ENCODE data around the gene MYLK4.

Gene MYLK4

GRCh38 chr6:2658788-2659187 lies 91.9 kb downstream of the MYLK4 start:
- no peak for ATAC-seq (replicated peaks)

GRCh38 chr6:2656460-2657079 lies 94.2 kb downstream of the MYLK4 start:
- H3K4me3 Mint-ChIP-seq = no peak overlapping the region
- H3K9me3 Mint-ChIP-seq = no peaks in the 10 kb centered on the region
- H3K4me1 Mint-ChIP-seq (ENCODE audit: low read depth in 2 of 2) = peaks cover 0 to 3% of the 10 kb centered on the region in 2 donors
- no peaks in the 10 kb centered on the region for H3K36me3 Mint-ChIP-seq (ENCODE audit: insufficient read depth)
- peaks cover 18 to 20% of the 10 kb centered on the region in 2 donors for H3K27me3 Mint-ChIP-seq
- DNase-seq (no peak), ATAC-seq (replicated peaks) (no peak)
- H3K27ac Mint-ChIP-seq = no peak overlapping the region

More at GRCh38 chr6:2658788-2659187, 91.9 kb downstream of the MYLK4 start:
- H3K4me3 Mint-ChIP-seq = no peak overlapping the region
- no peaks in the 10 kb centered on the region for H3K36me3 Mint-ChIP-seq (ENCODE audit: insufficient read depth)
- no peak overlapping the region for H3K27ac Mint-ChIP-seq
- peaks cover 1 to 14% of the 10 kb centered on the region in 2 donors for H3K27me3 Mint-ChIP-seq
- peaks cover 0 to 5% of the 10 kb centered on the region in 2 donors for H3K4me1 Mint-ChIP-seq (ENCODE audit: low read depth in 2 of 2)
- no peak for DNase-seq
- H3K9me3 Mint-ChIP-seq = no peaks in the 10 kb centered on the region

- Mint-ChIP-seq H3K27ac (no peak overlapping the region), H3K9me3 (no peaks in the 10 kb centered on the region), H3K27me3 (peaks cover 12 to 20% of the 10 kb centered on the region in 2 donors), H3K4me1 (ENCODE audit: low read depth in 2 of 2) (peaks cover 0 to 3% of the 10 kb centered on the region in 2 donors), H3K36me3 (ENCODE audit: insufficient read depth) (no peaks in the 10 kb centered on the region), H3K4me3 (no peak overlapping the region)
- ATAC-seq (replicated peaks) (no peak), DNase-seq (no peak)
Measured at GRCh38 chr6:2655844-2656433, 94.8 kb downstream of the MYLK4 start.

GRCh38 chr6:2653369-2654032 lies 97.2 kb downstream of the MYLK4 start:
- Mint-ChIP-seq H3K27ac (no peak overlapping the region), H3K9me3 (no peaks in the 10 kb centered on the region), H3K4me3 (no peak overlapping the region), H3K36me3 (ENCODE audit: insufficient read depth) (no peaks in the 10 kb centered on the region), H3K27me3 (peaks cover 20 to 24% of the 10 kb centered on the region in 2 donors), H3K4me1 (ENCODE audit: low read depth in 2 of 2) (no peaks in the 10 kb centered on the region)
- no peak for DNase-seq
- no peak for ATAC-seq (replicated peaks)

- Mint-ChIP-seq H3K27me3 (peaks cover 20 to 29% of the 10 kb centered on the region in 2 donors), H3K4me1 (ENCODE audit: low read depth in 2 of 2) (no peaks in the 10 kb centered on the region), H3K4me3 (no peak overlapping the region), H3K27ac (no peak overlapping the region), H3K36me3 (ENCODE audit: insufficient read depth) (no peaks in the 10 kb centered on the region), H3K9me3 (no peaks in the 10 kb centered on the region)
- DNase-seq = no peak
- no peak for ATAC-seq (replicated peaks)
Measured at GRCh38 chr6:2652611-2653010, 98.1 kb downstream of the MYLK4 start.

GRCh38 chr6:2651961-2652360 lies 98.8 kb downstream of the MYLK4 start:
- Mint-ChIP-seq H3K27ac (no peak overlapping the region), H3K4me1 (ENCODE audit: low read depth in 2 of 2) (no peaks in the 10 kb centered on the region)

GRCh38 chr6:2651536-2651935 lies 99.2 kb downstream of the MYLK4 start:
- Mint-ChIP-seq H3K27ac (no peak overlapping the region), H3K4me3 (no peak overlapping the region), H3K27me3 (peaks cover 26 to 39% of the 10 kb centered on the region in 2 donors), H3K9me3 (no peaks in the 10 kb centered on the region), H3K36me3 (ENCODE audit: insufficient read depth) (no peaks in the 10 kb centered on the region), H3K4me1 (ENCODE audit: low read depth in 2 of 2) (no peaks in the 10 kb centered on the region)
- ATAC-seq (replicated peaks) = no peak
- DNase-seq = no peak

More at GRCh38 chr6:2651961-2652360, 98.8 kb downstream of the MYLK4 start:
- no peak for DNase-seq
- Mint-ChIP-seq H3K36me3 (ENCODE audit: insufficient read depth) (no peaks in the 10 kb centered on the region), H3K4me3 (no peak overlapping the region), H3K27me3 (peaks cover 21 to 34% of the 10 kb centered on the region in 2 donors), H3K9me3 (no peaks in the 10 kb centered on the region)
- no peak for ATAC-seq (replicated peaks)

- Mint-ChIP-seq H3K9me3 (no peaks in the 10 kb centered on the region), H3K27ac (no peak overlapping the region), H3K4me3 (no peak overlapping the region), H3K27me3 (peaks cover 47 to 80% of the 10 kb centered on the region in 2 donors), H3K4me1 (ENCODE audit: low read depth in 2 of 2) (no peaks in the 10 kb centered on the region), H3K36me3 (ENCODE audit: insufficient read depth) (no peaks in the 10 kb centered on the region)
- ATAC-seq (replicated peaks) = no peak
- DNase-seq = no peak
Measured at GRCh38 chr6:2646346-2646745, 104.4 kb downstream of the MYLK4 start.

- peaks cover 68 to 93% of the 10 kb centered on the region in 2 donors for H3K27me3 Mint-ChIP-seq
- no peaks in the 10 kb centered on the region for H3K9me3 Mint-ChIP-seq
- no peak for ATAC-seq (replicated peaks)
- no peak overlapping the region for H3K4me3 Mint-ChIP-seq
- H3K27ac Mint-ChIP-seq = no peak overlapping the region
- DNase-seq = no peak
- H3K36me3 Mint-ChIP-seq (ENCODE audit: insufficient read depth) = no peaks in the 10 kb centered on the region
- no peaks in the 10 kb centered on the region for H3K4me1 Mint-ChIP-seq (ENCODE audit: low read depth in 2 of 2)
Measured at GRCh38 chr6:2643935-2644539, 106.7 kb downstream of the MYLK4 start.

GRCh38 chr6:2643130-2643529 lies 107.6 kb downstream of the MYLK4 start:
- ATAC-seq (replicated peaks) = no peak
- H3K27ac Mint-ChIP-seq = no peak overlapping the region
- H3K27me3 Mint-ChIP-seq = peaks cover 76 to 95% of the 10 kb centered on the region in 2 donors
- no peaks in the 10 kb centered on the region for H3K9me3 Mint-ChIP-seq
- no peaks in the 10 kb centered on the region for H3K4me1 Mint-ChIP-seq (ENCODE audit: low read depth in 2 of 2)
- no peak for DNase-seq
- no peak overlapping the region for H3K4me3 Mint-ChIP-seq
- H3K36me3 Mint-ChIP-seq (ENCODE audit: insufficient read depth) = no peaks in the 10 kb centered on the region

GRCh38 chr6:2641044-2641725 lies 109.5 kb downstream of the MYLK4 start:
- no peaks in the 10 kb centered on the region for H3K36me3 Mint-ChIP-seq (ENCODE audit: insufficient read depth)
- H3K4me1 Mint-ChIP-seq (ENCODE audit: low read depth in 2 of 2) = no peaks in the 10 kb centered on the region
- ATAC-seq (replicated peaks) = no peak
- H3K4me3 Mint-ChIP-seq = no peak overlapping the region
- peaks cover 82 to 100% of the 10 kb centered on the region in 2 donors for H3K27me3 Mint-ChIP-seq
- DNase-seq = no peak
- no peak overlapping the region for H3K27ac Mint-ChIP-seq
- no peaks in the 10 kb centered on the region for H3K9me3 Mint-ChIP-seq

- no peak for ATAC-seq (replicated peaks)
Measured at GRCh38 chr6:2640551-2640950, 110.2 kb downstream of the MYLK4 start.

GRCh38 chr6:2639896-2640295 lies 110.8 kb downstream of the MYLK4 start:
- H3K4me1 Mint-ChIP-seq (ENCODE audit: low read depth in 2 of 2) = no peaks in the 10 kb centered on the region
- H3K4me3 Mint-ChIP-seq = no peak overlapping the region
- H3K27ac Mint-ChIP-seq = no peak overlapping the region
- H3K36me3 Mint-ChIP-seq (ENCODE audit: insufficient read depth) = no peaks in the 10 kb centered on the region
- H3K27me3 Mint-ChIP-seq = peaks cover 75 to 95% of the 10 kb centered on the region in 2 donors
- ATAC-seq (replicated peaks) (no peak), DNase-seq (no peak)
- no peaks in the 10 kb centered on the region for H3K9me3 Mint-ChIP-seq

More at GRCh38 chr6:2640551-2640950, 110.2 kb downstream of the MYLK4 start:
- Mint-ChIP-seq H3K9me3 (no peaks in the 10 kb centered on the region), H3K4me3 (no peak overlapping the region), H3K27me3 (peaks cover 81 to 100% of the 10 kb centered on the region in 2 donors), H3K36me3 (ENCODE audit: insufficient read depth) (no peaks in the 10 kb centered on the region), H3K27ac (no peak overlapping the region), H3K4me1 (ENCODE audit: low read depth in 2 of 2) (no peaks in the 10 kb centered on the region)
- no peak for DNase-seq

All from effector memory CD8-positive, alpha-beta T cell (primary cell).